OCI-LY7 (cell line): Measurements from ENCODE around the gene NSD2. TPM values are rescaled to one million over a fixed set of nuclear protein-coding genes. Genes with fewer than 3 reads are reported as not detected.

ENCODE experiments used
- BruUV-seq: library from RNA; stranded (reverse); fragments of 400-500 nt; replicated peaks from 2 replicates; lab custom pipeline; 2021; lab: Mats Ljungman, UMichigan
- CTCF ChIA-PET: fragments of 300-600 bp; sonication (Branson Sonifier 250); formaldehyde crosslinking; loops from one replicate; lab custom pipeline; 2022; ENCODE audit warnings: antibody characterized with exemption; ENCODE audit not compliant: unreplicated experiment; lab: Charles Lee
- POLR2A ChIA-PET: fragments of 300-600 bp; sonication (Branson Sonifier 250); formaldehyde crosslinking; loops from one replicate; lab custom pipeline; 2022; ENCODE audit warnings: antibody characterized with exemption; lab: Charles Lee
- DNase-seq: peaks from one replicate; pipeline ENCODE4 v3.0.0-alpha.2; 2015; ENCODE audit warnings: low spot score
- H2AFZ ChIP-seq: fragments of 200-600 bp; sonication (generic), shearing (Covaris generic); 2 replicates; pipeline ENCODE4 v1.6.1; 2014; ENCODE audit warnings: mild to moderate bottlenecking, antibody characterized with exemption, low read length, moderate library complexity
- H3K27ac ChIP-seq: fragments of 200-600 bp; sonication (generic); 2 replicates; pipeline ENCODE4 v1.5.1; 2014; ENCODE audit warnings: mixed run types, low read depth, mild to moderate bottlenecking, moderate library complexity, low read length, inconsistent platforms; ENCODE audit not compliant: poor library complexity, severe bottlenecking
- H3K36me3 ChIP-seq: fragments of 200-600 bp; sonication (generic); 2 replicates; pipeline ENCODE4 v1.6.1; 2014; ENCODE audit warnings: mild to moderate bottlenecking, antibody characterized with exemption, low read length, moderate library complexity, mixed read lengths; ENCODE audit not compliant: insufficient read depth
- H3K4me1 ChIP-seq: fragments of 200-600 bp; sonication (generic); 2 replicates; pipeline ENCODE4 v1.5.1; 2014; ENCODE audit warnings: mild to moderate bottlenecking, low read length; ENCODE audit not compliant: insufficient read depth, poor library complexity, severe bottlenecking
- H3K4me2 ChIP-seq: fragments of 200-600 bp; sonication (generic); 2 replicates; pipeline ENCODE4 v1.6.1; 2014; ENCODE audit warnings: mild to moderate bottlenecking, low read length
- H3K4me3 ChIP-seq: fragments of 200-600 bp; sonication (generic); 2 replicates; pipeline ENCODE4 v1.5.1; 2014; ENCODE audit warnings: mild to moderate bottlenecking, low read depth, low read length; ENCODE audit not compliant: poor library complexity, severe bottlenecking
- H3K79me2 ChIP-seq: fragments of 200-600 bp; sonication (generic); 2 replicates; pipeline ENCODE4 v1.6.1; 2016; ENCODE audit warnings: low read depth, mild to moderate bottlenecking, low read length, moderate library complexity, mixed read lengths; ENCODE audit not compliant: insufficient read depth
- H3K9me2 ChIP-seq: fragments of 200-600 bp; sonication (generic); 2 replicates; pipeline ENCODE4 v1.6.1; 2016; ENCODE audit warnings: mild to moderate bottlenecking, low read length, mixed read lengths; ENCODE audit not compliant: insufficient read depth
- H3K9me3 ChIP-seq: fragments of 200-600 bp; sonication (generic); 2 replicates; pipeline ENCODE4 v1.6.1; 2014; ENCODE audit warnings: mild to moderate bottlenecking, mixed run types, low read length, mixed read lengths
- H4K20me1 ChIP-seq: fragments of 200-600 bp; sonication (generic); 2 replicates; pipeline ENCODE4 v1.6.1; 2014; ENCODE audit warnings: mild to moderate bottlenecking, antibody characterized with exemption, low read length, moderate library complexity, mixed read lengths; ENCODE audit not compliant: insufficient read depth
- CTCF ChIP-seq: fragments of 200-600 bp; sonication (generic); conservative IDR thresholded peaks from 2 replicates; pipeline ENCODE4 v1.5.1; 2014; ENCODE audit warnings: mild to moderate bottlenecking, antibody characterized with exemption, low read length, moderate library complexity, mixed read lengths
- EZH2phosphoT487 ChIP-seq: fragments of 200-600 bp; sonication (generic); IDR thresholded peaks from 2 replicates; pipeline ENCODE4 v1.6.1; 2018; ENCODE audit warnings: low read depth, borderline replicate concordance, mild to moderate bottlenecking, mixed run types, antibody characterized with exemption, low read length, moderate library complexity, mixed read lengths
- intact Hi-C: fragments of 100-400 bp; cut with micrococcal nuclease; formaldehyde crosslinking; loops from one replicate; pipeline ENCODE4 v1.10.0; 2022; ENCODE audit not compliant: unreplicated experiment
- total RNA-seq, 2 experiments: library from RNA; depleted of rRNA in 1 of 2; stranded (reverse); fragments of >200 nt in 1 of 2; shearing (Covaris generic) in 1 of 2; gene quantifications; 2 replicates each; pipeline ENCODE4 v1.2.3, GENCODE V29; 2014 to 2022

The NSD2 gene
- total RNA-seq, 2 experiments from 2014 or later = 169 to 329 TPM

GRCh38 chr4:2007804-2008670 is 136.8 kb downstream of the NSD2 start:
- POLR2A ChIA-PET = interaction anchor here (0.6 to 1.5 kb wide), 3 partner anchors 8 to 560 kb away, joined by 3 to 8 read pairs (median 4); no protein-coding TSS in a partner anchor
- peak overlapping the region; percentile 97 for H3K4me3 ChIP-seq
- peaks cover 23% of the 10 kb centered on the region for H3K4me1 ChIP-seq
- H3K9me3 ChIP-seq = no peaks in the 10 kb centered on the region
- no peaks in the 10 kb centered on the region for H3K9me2 ChIP-seq
- intact Hi-C loops = loop anchor here (5.0 kb wide), 1 partner anchor 234 kb away; the partner anchor contains the start of genes HAUS3 and POLN
- TF ChIP-seq EZH2phosphoT487 = no peak
- TF ChIP-seq CTCF = no peak
- H3K79me2 ChIP-seq = peaks cover 53% of the 10 kb centered on the region
- H3K36me3 ChIP-seq = peaks cover 42% of the 10 kb centered on the region
- BruUV-seq = no TSS peak
- peak overlapping the region; percentile 79 for H3K4me2 ChIP-seq
- H3K27ac ChIP-seq = peak overlapping the region; percentile 76
- no peak for DNase-seq
- H2AFZ ChIP-seq = peak overlapping the region; percentile 75; the same call in 1 of the 2 replicates
- peaks cover 6% of the 10 kb centered on the region; the same call in 1 of the 2 replicates for H4K20me1 ChIP-seq
- CTCF ChIA-PET = no interaction called here

- TF ChIP-seq CTCF (no peak), EZH2phosphoT487 (no peak)
- Histone ChIP-seq H3K4me3 (peak overlapping the region; percentile 97), H3K4me1 (peaks cover 23% of the 10 kb centered on the region), H3K27ac (peak overlapping the region; percentile 76), H3K9me2 (no peaks in the 10 kb centered on the region), H4K20me1 (peaks cover 6% of the 10 kb centered on the region; the same call in 1 of the 2 replicates), H2AFZ (peak overlapping the region; percentile 75), H3K4me2 (peak overlapping the region; percentile 79; the same call in 1 of the 2 replicates), H3K79me2 (peaks cover 47% of the 10 kb centered on the region), H3K9me3 (no peaks in the 10 kb centered on the region), H3K36me3 (peaks cover 36% of the 10 kb centered on the region)
- ChIA-PET CTCF (no interaction called here), POLR2A (interaction anchor here (0.6 to 1.5 kb wide), 5 partner anchors 8 to 559 kb away, joined by 3 to 8 read pairs (median 5); no protein-coding TSS in a partner anchor)
- intact Hi-C loops = loop anchor here (5.0 kb wide), 1 partner anchor 234 kb away; the partner anchor contains the start of genes HAUS3 and POLN
- BruUV-seq = no TSS peak
- DNase-seq = no peak
These were observed 137.4 kb downstream of the NSD2 start for GRCh38 chr4:2008671-2008920.
